ENCODE results near the gene SLC7A6.
A peak's percentile ranks its signal among the peaks of the same experiment; 100 is the strongest.

SLC7A6 gene

GRCh38 chr16:68298907-68299561 lies 34.7 kb downstream of the SLC7A6 start:
- no peak for DNase-seq (ENCODE audit: low read depth in 1 of 2, low spot score in 1 of 2)

DNA sequence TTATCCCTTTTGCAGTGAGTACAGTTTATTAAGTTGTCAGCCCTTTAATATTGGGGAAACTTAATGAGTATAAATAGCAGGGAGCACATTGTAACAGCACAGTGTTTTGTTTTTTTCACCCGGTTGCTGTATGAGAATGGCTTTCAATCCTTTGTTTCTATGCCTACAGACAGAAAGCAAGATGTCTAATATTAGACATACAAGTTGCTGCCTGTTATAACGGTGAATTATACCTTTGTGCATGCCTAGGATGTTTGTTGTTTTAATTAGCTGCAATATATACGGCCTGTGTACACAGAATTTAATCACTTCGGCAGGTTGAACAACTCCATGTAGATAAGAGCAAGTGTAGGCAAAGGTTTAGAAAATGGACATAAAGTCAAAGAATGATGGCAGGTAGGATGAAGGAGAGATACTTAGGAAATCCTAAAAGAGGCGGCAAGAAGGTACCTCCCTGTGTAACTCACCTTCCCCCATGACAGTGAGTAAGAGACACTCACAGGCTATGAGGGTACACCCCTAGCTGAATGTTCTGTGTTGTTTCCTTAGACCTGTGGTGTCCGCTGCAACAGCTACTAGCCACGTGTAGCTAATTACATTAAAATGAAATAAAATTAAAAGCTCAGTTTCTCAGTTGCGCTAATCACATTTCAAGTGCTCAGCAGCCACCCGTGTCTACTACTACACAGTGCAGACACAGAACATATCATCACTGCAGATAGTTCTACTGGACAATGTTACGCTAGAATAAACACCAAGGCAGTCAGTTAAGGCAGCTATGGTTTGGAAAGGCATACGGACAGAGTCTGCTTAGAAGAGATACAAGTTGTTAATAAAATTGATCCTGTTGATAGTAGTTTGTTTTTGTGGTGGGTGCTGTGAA lies 35.5 kb downstream of the SLC7A6 start:
- no peak for DNase-seq (ENCODE audit: low read depth in 1 of 2, low spot score in 1 of 2)

- DNase-seq (ENCODE audit: low read depth in 1 of 2, low spot score in 1 of 2) = no peak
Measured at GRCh38 chr16:68300734-68301459, 36.6 kb downstream of the SLC7A6 start.

GRCh38 chr16:68306633-68307032 lies 42.3 kb downstream of the SLC7A6 start:
- DNase-seq (ENCODE audit: low read depth in 1 of 2, low spot score in 1 of 2) = no peak

DNA sequence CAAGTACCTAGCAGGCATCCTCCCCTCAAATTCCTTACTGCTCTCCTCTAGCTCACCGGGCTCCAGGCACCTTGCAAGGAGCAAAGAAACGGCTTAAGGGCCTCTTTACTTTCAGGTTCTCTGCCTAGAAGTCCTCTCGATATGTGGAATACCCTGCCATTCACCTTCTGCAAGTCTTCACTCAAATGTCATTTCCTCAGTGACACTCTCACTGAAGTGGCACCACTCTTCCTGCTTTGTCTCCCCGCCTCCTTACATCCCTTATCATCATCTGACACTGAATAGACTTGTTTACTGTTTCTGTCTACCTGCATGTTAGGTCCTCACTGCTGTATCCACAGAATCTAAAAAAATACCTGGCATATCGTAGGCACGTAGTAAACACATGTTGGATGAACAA lies 45.5 kb downstream of the SLC7A6 start:
- DNase-seq (ENCODE audit: low read depth in 1 of 2, low spot score in 1 of 2) = no peak

DNA sequence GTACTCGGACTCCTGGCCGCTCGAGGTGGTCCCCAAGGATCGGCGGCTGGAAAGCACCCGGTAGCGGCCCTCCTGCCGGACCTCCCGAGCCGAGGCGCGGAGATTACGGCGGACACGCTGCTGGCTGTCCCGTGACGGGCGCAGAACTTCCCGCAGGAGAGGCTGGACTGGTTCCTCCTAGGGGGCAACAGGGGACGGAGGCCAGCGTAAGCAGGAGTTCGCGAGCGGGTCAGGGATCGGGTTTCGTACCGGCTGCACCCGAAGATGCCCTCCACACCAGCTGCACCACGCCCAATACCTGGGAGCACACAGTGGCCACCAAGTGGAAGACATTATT lies 46.1 kb downstream of the SLC7A6 start:
- DNase-seq (ENCODE audit: low read depth in 1 of 2, low spot score in 1 of 2) = no peak

GRCh38 chr16:68310774-68311511 lies 46.6 kb downstream of the SLC7A6 start, which contains the start of the genes PRMT7 and SLC7A6OS:
Gene PRMT7 (plus strand): TSS chr16:68311019. CDS start chr16:68315980, 4,961 bp downstream.
Gene SLC7A6OS (minus strand): TSS chr16:68310946. CDS start chr16:68310926, 20 bp downstream.
- DNase-seq (ENCODE audit: low read depth in 1 of 2, low spot score in 1 of 2) = peak; percentile 80 to 84

DNA sequence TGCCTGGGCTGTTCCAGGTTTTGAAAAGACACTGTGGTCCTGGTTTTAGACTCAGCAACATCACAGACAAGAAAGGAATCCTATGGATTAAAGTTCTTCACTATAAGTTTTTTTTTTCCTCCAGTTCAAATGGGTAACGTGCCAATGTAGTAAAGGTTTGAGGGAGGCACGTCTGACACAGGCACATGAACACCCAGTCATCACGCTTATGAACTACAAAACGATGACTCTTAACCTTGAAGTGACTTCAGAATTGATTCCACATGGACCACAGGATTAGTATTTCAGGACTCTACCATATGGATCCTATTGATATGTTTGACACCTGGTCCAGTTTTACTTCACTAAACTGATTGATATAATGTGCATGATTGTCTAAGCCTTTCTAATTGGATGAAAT lies 48.8 kb downstream of the SLC7A6 start:
- no peak for DNase-seq (ENCODE audit: low read depth in 1 of 2, low spot score in 1 of 2)

DNA sequence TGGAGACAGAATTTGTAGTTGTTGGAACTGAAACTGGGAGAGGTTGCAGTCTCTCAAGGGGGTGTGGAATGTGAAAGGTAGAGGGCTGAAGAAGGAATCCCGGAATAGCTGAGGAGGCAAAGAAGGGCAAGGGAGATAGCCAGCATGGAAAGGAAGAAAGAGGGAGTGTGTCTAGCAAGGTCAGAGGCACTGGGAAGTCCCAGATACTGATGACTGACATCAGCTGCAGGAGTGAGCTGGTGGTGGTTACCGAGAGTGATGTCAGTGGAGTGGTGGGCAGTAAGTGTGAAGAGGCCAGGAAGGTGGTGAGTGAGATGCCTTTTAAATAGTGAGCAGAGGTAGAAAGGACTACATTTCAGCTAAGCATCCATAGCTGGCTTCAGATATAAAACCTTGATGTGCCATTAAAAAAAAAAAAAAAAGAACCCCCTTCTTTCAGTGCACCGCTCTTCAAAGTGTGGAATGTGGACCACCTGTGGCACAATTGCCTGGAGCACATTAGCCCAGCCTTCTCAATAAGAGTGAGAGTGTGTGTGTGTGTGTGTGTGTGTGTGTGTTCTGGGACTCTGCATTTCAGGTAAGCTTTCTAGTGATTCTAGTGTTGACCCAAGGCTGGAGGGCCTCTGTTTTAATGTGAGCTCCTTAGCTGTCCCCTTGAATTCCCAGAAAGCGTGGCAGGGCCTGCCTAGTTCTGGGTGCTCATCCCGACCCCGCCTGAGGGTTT lies 55.0 kb downstream of the SLC7A6 start:
- peak in 1 of 2 donors; percentile 11 for DNase-seq (ENCODE audit: low read depth in 1 of 2, low spot score in 1 of 2)

DNA sequence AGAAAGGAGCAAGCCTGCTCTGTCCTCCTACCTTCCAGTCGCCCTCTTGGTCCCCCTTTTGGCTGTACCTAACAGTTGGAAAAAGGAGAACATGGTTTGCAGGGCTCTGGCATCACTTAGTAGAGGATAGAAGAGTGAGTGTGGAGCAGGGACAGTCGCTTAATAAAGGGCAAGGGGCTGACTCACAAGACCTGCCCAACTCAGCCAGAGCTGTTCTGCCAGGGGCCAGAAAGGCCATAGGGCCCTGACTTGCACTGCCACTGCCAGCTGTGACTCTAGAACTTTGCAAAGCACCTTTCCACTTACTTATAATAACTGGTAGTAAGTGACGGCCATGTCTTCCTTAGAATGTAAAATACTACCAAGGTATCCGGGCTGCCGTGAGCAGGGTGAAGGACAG lies 60.0 kb downstream of the SLC7A6 start:
- no peak for DNase-seq (ENCODE audit: low read depth in 1 of 2, low spot score in 1 of 2)

- no peak for DNase-seq (ENCODE audit: low read depth in 1 of 2, low spot score in 1 of 2)
Measured at GRCh38 chr16:68324780-68325357, 60.5 kb downstream of the SLC7A6 start.

- DNase-seq (ENCODE audit: low read depth in 1 of 2, low spot score in 1 of 2) = peak; percentile 58 to 62
Measured at GRCh38 chr16:68328151-68328859, 64.0 kb downstream of the SLC7A6 start.

DNA sequence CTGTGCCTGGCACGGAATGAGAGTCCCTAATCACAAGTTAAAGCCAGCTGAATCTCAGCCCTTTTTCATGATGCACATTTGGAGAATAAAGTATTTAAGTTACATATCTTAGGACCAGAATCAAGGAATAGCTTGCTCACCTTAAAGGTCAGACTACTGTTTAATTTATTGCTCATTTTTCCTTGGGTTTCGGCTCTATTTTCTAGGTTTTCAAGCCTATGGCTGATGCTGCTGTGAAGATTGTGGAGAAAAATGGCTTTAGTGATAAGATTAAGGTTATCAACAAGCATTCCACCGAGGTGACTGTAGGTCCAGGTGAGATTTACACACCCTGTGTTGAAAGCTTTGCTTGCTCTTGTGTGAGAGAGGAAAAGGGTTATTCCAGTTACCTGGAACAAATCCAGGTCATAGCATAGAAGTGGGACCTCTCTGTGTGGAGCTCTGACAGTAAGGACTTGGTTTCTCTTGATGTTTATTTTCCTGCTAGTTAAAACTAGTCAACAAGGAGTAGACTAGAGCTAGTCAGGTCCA lies 64.6 kb downstream of the SLC7A6 start:
- no peak for DNase-seq (ENCODE audit: low read depth in 1 of 2, low spot score in 1 of 2)

GRCh38 chr16:68331879-68332410 lies 67.6 kb downstream of the SLC7A6 start:
- no peak for DNase-seq (ENCODE audit: low read depth in 1 of 2, low spot score in 1 of 2)

DNA sequence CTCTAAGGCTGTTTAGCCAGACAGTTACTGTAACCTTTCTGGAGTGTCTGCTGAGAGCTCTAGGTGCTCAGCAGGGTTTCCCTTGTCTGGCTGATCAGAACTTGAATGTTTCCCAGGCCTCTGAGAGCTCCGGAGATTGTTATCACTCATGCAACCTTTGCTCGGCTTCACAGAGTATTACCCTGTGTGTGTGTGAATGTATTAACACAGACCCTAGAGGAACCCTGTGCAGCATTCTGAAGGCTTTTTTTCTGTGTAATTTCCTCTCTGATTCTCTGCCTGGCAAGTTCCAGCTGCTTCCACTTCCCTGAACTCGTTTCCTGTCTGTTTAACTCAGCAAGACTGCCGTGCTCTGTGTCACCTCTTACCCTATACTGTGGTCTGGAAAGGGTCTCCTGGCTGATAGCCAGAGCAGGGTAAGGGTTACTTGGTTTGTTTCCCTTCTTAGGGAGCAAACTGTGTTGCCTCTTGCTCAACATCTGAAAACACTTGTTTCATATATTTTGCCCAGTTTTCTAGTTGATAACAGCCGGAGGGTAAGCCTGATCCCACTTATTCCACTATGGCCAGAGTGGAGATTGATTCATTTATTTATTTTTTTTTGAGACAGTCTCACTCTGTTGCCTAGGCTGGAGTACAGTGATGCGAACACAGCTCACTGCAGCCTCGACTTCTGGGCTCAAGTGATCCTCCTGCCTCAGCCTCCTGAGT lies 68.2 kb downstream of the SLC7A6 start:
- no peak for DNase-seq (ENCODE audit: low read depth in 1 of 2, low spot score in 1 of 2)

- no peak for DNase-seq (ENCODE audit: low read depth in 1 of 2, low spot score in 1 of 2)
Measured at GRCh38 chr16:68335175-68335574, 70.8 kb downstream of the SLC7A6 start.

- DNase-seq (ENCODE audit: low read depth in 1 of 2, low spot score in 1 of 2) = no peak
Measured at GRCh38 chr16:68338326-68339119, 74.2 kb downstream of the SLC7A6 start.
